ENCODE results near the gene RGL4.

- TF ChIP-seq CTCF (conservative IDR thresholded peaks at IDR 0.05) (no peak), EZH2 (IDR thresholded peaks at IDR 0.05; ENCODE audit: low read depth) (no peak)
These were observed 5.6 kb downstream of the RGL4 start for GRCh38 chr22:23696326-23696851.
